A204.1 (cell line): ENCODE results near the gene FGF1.
A peak's percentile ranks its signal among the peaks of the same experiment; 100 is the strongest.
"Not testable (repeated sequence)": the region's sequence is repeated elsewhere in the genome, so short reads cannot be mapped to it uniquely, and the experiment has no call there.

Experiments
- FAIRE-seq: peaks from 2 replicates; lab custom pipeline; 2012; peaks lifted over from hg19 to GRCh38; lab: Jason Lieb, UNC

The FGF1 gene

DNA sequence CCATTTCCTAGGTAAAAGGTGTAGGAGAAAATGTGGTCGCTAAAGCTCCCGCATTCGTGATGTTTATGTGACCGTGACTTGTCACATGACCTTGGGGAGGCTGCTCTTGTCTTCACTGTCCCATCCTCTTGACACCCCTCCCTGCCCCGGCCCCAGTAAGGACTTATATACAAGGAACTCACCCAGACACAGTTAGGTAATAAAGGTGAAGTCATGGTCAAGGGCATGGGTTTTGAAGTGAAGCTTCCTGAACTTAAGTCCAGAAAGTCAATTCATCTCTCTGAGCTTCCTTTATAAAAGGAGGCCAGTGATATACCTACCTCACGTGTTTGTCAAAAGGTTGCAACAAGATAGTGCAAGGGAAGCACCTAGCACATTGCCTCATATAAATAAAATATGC, 17.6 kb downstream of the FGF1 start:
- FAIRE-seq = no peak

DNA sequence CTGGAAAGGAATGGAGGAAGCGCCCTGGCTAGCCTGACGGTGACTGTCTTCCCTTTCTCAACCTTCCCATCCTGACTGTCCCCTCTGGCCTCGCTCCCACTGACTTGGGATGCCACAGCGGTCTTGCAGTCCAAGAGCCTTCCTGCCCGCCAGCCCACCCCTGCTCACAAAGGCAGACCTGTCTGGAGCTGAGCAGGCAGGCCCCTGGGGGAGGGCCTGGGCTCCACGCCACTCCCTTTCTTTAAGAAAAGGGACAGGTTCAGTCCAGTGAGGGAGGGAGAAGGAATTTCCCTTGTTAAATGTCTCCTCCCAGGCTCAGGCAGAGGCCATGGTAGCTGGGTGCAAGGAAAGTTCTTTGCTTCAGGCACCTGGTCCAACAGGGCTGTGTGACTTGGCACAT, 18.1 kb downstream of the FGF1 start:
- no peak for FAIRE-seq

DNA sequence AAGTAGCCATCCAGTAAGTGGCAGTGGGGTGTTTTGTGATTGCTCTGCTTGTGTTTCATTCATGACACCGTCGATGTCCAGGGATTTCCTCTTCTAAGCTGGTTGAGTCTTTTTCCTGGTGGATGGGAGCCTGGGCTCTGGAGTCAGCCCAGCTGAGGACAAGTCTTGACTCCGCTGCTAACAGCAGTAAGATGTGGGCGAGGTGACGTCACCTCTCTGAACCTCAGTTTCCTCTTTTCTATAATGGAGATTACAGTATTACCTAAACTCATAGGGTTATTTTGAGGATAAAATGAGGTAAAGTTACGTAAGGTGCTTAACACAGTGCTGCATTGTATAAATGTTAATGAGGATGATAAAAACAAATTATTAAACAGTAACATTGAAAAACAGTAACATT, 21.3 kb downstream of the FGF1 start:
- FAIRE-seq = no peak

DNA sequence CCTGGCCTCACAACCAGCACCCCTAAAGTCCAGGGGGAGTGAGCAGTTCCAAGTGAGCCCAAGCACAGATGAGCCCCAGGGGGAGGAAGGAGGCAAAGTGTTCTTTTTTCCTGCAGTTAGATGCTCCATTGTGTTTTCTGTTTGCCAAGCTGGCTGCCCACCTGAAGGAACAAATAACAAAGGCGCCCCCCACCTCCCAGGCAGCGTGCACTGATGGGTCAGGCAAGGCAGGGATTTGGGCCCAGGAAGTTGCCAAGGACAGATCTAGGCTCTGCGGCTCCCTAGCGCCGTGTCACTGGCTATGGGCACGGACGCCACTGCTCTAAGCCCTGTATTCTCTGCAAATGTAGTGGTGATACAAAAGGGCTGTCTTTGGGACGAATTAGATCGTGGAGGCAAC, 21.8 kb downstream of the FGF1 start:
- FAIRE-seq = no peak

DNA sequence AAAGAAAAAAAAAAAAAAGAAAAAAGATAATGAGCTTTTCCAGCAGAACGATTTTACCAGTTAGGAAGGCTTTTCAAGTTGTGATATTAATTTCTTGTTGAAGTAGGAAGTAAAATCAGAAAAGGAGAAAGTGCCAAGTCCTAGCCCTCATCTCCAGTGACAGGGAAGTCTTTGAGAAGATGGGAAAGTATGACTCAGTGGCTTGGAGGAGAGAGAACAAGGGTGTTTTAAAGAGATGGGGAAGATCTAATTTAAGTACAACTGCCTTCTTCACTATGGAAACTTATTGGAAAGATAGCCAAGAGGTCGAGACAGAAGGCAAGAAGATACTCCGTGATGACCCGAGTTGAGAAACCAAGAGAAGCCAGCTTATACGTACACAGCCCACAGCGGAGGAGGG, 22.6 kb downstream of the FGF1 start:
- no peak for FAIRE-seq

DNA sequence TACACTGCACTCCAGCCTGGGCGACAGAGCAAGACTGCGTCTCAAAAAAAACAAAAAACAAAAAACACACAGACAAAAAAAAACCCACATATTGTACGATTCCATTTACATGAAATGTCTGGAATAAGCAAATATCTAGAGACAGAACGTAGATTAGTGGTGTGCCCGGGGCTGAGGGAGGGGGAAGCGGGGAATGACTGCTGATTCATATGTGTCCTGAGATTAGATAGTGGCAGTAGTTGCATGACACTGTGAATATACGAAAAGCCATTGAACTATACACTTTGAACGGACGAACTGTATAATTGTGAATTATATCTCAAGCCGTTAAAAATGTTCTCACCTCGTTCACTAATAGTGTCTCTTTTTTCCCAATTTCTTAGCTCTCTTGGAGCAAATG, 23.9 kb downstream of the FGF1 start:
- FAIRE-seq = no peak

DNA sequence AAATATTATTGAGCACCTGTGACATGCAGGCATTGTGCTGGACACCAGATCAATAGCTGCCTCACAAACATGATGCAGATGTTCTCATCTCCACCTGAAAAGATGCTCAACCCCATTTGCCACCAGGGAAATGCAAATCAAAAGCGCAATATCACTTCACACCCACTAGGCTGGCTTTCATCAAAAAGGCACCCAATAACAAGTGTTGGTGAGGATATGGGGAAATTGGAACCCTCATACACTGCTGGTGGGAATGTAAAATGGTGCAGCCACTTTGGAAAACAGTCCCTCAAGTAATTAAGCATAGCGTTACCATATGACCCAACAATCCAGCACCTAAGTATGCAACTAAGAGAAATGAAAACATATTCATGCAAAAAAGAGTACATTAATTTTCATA, 24.7 kb downstream of the FGF1 start:
- FAIRE-seq = no peak

DNA sequence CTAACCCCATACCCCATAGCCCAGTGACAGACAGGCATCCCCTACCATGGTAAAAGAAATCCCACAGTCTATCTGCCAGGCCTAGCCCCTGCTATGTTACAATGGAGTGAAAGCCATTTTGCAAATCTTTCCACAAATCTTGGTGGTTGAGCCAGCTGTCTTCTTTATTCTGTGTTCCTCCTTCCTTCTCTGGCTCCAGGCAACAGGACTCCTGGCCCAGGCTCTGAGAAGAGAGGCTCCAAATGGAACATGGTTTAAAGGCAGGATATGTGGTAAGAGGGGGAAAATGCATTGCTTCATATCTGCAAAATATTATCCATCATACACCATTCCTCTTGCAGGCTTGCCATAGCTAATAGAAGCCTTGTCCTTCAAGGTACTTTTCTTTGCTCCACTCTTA, 25.2 kb downstream of the FGF1 start:
- FAIRE-seq = no peak

DNA sequence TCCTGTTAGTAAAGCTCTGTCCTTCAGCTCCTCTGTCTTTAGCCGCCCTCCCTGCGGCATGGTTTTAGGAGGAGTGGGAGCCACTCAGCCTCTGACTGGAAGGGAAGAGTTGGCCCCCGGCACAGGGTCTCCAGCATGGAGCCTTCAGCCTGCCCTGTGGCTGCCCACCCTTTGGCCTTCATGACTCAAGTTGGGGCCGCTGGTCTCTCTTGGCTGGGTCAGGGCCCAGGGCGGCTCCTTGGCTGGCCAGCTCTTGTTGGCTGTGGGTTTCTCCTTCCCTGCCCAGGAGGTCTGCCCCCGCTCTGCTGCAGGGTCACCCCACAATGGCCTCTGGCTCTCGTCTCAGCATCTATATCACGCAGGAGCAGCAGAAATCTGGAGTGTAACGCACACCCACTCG, 25.7 kb downstream of the FGF1 start:
- FAIRE-seq = no peak

DNA sequence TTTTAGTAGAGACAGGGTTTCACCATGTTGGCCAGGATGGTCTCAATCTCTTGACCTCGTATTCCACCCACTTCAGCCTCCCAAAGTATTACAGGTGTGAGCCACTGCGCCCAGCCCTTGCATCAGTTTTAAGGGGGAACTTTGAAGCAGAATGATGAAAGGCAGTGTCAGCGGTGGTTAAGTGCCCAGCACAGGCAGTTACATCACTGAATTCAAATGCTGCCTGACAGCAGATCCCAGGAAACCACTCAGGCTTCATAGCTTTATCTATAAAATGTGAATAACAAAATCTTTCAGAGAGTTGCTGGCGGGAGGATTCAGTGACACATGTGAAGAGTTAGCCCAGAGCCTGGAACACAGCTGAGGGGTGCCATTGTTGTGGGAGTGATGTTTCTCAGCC, 26.5 kb downstream of the FGF1 start:
- FAIRE-seq = no peak

DNA sequence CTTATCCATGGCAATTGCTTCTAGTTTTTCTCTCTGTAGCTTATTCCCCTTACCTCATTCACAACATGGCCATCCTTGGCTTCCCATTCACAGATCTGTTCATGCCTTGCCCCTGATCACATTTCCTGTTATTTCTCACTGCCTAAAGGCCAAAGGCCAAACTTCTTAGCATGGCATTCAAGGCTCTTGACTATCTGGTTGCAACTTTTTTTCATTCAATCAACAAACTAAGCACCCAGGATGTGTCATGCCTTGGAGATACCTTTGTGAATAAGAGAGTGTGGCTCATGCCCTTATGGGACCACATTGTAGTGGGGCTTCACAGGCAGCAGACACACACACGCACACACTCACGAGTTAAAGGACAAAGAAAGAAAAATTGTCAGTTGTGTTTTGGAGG, 27.6 kb downstream of the FGF1 start:
- no peak for FAIRE-seq

DNA sequence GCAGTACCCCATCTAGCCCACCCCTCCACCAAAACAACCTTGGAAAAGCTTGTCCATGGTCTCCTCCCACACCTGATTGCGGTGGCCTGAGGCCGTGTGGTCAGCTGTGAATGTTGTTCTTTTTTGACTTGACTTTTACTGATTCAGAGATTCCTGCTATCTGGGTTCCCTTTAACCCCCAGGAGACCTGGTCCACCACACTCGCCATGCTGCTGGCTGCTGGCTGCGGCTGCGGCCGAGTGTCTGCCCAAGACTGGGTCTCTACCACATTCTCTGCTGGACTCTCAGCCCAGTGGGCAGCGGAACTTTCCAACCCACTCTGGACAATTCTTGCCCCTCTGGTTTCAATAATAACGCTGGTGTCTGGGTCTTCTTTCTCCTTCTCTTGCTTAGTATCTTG, 28.4 kb downstream of the FGF1 start:
- no peak for FAIRE-seq

DNA sequence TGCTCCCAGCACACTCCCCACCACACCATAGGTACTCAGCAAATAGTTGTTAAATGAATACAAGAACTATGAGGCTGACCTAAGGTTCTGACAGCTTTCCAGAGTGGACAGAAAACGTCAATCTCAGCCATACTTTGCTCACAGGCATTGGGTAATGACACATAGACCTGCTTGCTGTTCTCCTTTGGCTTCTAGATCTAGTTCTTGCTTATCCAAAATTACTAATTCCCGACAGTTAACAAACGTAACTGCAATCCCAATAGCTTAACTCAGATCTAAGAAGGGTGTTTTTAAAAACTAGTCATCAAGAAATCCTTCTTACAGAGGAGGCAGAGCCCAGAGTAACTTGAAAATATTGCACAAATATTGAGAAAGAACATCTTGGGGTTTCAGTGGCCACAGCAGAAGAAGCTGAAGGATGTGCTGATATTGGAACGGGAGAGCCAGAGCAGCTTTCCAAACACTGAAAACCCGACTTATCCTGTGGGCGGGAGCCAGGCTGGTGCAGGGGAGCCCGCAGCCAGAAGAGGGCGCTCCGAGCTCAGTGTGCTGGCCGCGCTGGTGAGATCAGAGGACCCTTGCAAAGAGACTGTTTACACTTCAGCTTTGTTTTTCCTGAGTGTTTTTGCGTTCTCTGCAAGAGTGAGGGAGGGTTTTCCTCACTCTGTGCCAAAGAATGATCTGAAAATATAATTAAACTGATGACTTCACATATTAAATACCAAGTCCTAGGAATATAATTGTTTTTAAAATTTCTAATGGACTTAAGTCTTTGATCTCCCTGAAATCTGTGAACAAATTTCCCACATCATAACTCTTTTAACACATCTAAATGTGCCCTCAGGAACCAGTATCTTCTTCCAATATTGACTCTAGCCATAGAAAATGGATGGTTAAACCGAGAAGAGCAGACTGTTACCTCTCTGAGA, 30.3 kb downstream of the FGF1 start:
- FAIRE-seq = peak; percentile 43

DNA sequence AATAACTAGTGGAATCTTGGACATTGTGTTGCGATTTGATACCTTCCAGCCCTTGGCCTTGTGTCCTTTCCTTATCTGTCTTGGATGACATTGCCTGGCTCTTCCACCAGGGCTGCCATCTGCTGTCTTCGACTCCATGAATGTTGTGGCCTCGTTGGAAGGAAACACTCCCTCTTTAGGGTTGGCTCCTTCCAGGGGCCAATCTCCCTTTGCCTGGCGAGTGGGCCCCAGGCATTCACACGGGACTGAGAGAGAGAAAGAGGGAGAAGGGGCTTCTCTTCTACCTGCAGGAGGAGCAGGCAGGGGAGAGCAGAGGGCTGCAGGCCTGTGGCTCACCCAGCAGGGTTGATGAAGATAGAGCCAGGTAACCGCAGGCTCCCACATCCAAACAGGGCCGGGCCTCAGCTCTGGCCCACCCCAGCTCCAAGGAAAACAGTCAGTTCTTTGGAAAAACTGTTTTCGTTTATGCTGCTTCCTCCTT, 31.3 kb downstream of the FGF1 start:
- FAIRE-seq = no peak

DNA sequence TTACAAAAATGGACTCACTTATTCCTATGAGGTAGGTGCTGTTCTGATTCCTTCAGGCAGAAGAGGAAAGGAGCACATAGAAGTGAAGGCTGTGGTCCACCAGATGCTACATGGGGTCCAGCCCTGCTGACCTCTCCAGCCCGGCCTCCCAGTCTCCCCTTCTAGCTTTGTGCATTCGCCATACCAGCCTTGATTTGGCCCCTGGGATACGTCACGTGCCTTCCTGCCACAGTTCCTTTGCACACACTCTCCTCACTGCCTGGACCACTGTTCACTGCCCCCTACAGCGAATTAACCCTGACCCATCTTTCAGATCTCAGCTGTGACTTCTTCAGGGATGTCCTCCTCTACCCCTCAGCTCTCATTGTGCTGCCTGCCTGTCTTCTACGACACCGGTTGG, 32.6 kb downstream of the FGF1 start:
- no peak for FAIRE-seq

DNA sequence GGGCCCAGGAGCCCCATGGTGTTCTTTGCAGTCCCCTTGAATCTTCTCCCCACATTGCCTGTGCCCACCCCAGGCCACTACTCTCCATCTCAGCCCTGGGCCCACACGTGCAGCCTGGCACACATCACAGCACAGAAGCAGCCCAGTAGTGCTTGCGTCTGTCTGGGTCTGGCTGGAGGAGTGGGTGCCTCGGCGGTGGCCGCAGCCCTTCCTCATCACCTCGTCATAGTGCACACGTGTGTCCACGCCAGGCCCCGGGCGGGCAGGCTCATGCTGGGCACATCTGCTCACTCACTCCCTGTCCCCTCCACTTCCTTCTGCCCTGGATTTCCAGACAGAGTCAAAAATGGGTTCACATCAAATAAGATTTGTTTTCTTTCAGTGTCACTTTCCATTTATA, 33.3 kb downstream of the FGF1 start:
- FAIRE-seq = no peak

DNA sequence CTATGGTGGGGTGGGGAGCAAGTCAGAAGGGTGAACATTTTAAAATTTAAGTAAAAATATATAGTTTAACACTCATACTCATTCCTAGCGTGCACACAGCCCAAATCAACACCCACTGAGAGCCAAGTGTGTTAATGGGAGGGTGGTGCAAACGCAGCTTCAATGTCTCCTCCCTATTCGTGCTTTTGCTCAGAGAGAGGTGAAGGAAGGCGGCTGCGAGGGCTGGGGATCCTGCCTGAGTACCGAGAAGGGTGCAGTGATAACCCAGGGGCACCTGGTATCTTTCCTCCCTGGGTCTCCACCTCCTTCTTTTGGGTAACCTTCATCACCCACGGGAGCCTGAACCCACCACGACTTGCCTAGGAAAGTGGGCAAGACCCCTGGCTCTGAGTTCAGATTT, 35.0 kb downstream of the FGF1 start:
- no peak for FAIRE-seq

DNA sequence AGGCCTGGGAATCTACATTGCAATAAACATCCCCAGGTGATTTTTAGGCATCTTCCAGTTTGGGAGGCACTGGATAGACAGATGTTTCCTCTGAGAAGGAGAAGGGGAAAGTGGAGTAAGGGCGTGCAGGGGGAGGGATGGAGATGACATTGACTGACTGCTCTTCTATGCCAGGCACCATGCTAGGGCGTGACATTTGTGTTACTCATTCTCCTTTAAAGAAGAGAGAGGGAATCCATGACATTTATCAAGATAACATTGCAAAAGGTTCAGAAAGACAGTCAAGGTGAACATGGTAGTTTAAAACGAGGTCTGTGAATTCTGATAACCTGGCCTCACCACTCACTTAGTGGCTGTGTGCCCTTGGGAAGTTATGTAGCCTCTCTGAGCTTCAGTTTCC, 35.8 kb downstream of the FGF1 start:
- FAIRE-seq = no peak

DNA sequence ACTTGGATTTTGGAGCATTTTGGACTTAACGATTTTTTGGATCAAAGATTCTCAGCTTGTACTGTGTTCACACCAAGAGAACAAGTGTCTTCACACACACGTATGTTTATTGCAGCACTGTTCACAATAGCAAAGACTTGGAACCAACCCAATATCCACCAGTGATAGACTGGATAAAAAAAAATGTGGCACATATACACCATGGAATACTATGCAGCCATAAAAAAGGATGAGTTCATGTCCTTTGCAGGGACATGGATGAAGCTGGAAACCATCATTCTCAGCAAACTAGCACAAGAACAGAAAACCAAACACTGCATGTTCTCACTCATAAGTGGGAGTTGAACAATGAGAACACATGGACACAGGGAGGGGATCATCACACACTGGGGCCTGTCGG, 37.8 kb downstream of the FGF1 start:
- not testable (repeated sequence) for FAIRE-seq

DNA sequence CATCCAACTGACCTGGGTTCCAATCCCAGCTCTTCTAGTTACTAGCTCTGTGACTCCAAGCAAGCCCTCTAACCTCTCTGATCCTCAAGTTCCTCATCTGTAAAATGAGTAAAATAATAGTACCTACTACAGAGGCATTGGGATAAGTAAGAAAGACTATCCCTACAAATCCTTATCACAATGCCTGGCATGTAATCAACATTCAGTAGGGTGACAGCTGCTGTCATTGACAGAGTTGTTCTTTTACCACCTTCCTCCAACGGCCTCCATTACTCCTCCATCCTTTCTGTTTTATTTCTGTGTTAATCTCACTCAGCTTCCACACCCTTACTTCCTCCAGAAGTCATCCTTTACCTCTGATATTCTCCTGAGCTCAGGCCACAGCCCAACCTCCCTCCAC, 40.4 kb downstream of the FGF1 start:
- FAIRE-seq = no peak

DNA sequence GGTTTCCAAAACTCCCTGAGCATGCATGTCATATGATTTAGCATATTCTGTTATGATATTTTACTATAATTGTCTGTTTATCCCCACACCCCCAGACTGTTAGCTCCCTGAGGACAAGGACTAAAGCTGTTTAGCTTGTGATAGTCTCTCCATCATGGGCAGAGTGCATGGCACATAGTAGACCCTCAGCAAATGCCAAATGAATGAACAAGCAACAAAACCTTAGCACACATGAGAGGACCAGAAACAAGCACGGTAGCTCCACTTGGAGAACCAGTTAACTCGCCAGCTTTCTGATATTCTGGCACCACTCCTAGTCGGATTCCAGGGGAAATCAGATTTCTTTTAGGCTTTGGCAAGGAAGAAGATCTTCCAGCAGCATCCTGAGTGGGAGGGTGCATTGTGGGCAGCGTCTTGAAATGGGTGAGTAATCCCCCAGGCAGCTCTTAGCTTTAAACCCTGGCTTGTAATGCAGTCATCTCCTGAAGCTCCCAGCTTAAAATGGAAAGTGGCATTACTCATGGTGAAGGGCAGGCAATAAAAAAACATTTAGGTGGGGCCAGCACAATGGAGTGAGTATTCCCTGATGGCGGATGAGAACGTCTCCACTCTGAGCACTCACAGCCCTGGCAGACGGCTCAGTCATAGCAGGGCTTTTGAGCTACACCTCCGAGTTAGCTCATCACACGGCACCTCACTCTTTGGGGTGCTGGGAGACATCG, 41.1 kb downstream of the FGF1 start:
- FAIRE-seq = peak; percentile 83

DNA sequence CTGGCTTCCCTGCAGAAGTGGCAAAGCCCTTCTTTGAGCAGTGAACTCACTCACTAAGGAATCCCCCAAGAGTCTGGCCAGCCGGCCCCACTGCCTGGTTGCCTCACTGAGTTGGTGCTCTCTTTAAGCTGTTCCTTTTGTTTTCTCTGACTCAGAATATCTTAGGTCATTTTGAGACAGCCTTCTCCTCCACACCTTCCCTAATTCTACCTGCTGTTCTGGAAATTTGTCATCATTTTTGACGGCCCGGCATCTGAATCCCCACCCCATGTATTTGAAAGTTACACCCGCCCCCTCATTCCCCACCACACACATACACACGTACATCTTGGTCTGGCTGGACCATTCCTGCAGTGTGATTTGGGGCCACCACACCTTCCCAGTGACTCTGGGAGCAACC, 41.8 kb downstream of the FGF1 start:
- FAIRE-seq = no peak

DNA sequence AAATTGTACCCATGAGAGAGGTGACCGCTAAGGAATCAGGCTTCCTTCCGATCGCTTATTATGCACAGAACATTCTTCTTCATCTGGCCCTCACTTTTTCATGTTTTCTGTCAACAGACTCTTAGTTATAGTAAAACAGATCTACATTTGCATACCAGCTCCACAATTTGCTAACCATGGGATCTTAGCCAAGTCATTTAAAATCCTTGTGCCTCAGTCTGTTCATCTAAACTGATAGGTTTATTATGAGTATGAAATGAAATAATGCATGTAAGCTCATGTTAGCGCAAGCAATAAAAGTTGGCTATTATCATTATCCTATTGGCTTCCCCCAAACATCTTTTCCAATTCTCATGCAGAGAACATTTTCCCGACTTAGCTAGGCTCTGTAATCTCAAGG, 42.3 kb downstream of the FGF1 start:
- no peak for FAIRE-seq

DNA sequence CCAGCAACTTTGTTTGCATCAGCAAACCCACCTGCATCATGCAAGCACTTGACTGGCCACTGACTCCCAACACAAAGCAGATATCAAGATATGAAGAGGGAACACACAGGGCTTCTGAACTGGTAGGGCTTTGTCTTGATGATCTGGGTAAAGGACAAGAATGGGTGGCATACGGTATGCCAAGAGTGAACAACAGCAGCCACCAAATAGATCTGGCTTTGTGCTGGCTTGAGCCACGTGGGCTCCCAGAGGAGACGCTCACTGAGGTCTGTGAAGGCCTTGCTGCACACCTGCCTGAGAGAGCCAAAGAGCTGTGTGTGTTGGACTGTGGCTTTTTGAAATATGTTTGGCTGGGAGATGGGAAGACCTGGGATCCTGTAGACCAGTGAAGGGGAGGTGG, 43.5 kb downstream of the FGF1 start:
- no peak for FAIRE-seq
